GM12874 (cell line): ENCODE measurements around the gene CPN2.

Experiments used
- CTCF ChIP-seq: IDR thresholded peaks from 2 replicates; pipeline ENCODE4 v1.5.1; 2011; ENCODE audit warnings: low read depth, mild to moderate bottlenecking, control low read depth, low read length, moderate library complexity; ENCODE audit not compliant: insufficient read depth

CPN2 gene

GRCh38 chr3:194327218-194328052 lies 23.7 kb downstream of the CPN2 start:
- no peak for TF ChIP-seq CTCF

- TF ChIP-seq CTCF, result no peak
Observed at GRCh38 chr3:194326968-194327217, 24.2 kb downstream of the CPN2 start.

DNA sequence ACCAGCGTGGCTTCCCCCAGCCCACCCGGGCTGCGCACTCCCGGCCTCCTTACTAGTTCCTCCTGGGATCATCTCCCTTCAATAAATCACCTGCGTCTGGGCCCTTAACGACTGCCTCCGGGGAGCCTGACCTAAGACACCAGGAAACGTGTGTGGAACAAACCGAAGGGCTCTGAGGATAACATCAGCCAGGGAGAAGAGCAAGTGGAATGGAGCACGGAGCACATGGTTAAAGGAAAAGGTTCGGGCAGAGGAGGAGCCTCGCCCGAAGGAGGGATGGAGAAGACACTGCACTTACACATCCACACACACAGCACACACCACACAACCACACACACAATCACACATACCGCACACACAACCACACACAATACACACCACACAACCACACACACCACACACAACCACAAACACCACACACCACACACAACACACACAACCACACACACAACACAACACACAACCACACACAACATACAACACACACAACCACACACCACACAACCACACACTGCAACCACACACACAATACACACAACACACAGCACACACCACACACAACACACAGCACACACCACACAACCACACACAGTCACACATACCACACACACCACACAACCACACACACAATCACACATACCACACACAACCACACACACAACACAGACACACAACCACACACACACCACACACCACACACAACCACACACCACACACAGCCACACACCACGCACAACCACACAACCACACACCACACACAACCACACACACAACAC lies 24.7 kb downstream of the CPN2 start:
- no peak for TF ChIP-seq CTCF

DNA sequence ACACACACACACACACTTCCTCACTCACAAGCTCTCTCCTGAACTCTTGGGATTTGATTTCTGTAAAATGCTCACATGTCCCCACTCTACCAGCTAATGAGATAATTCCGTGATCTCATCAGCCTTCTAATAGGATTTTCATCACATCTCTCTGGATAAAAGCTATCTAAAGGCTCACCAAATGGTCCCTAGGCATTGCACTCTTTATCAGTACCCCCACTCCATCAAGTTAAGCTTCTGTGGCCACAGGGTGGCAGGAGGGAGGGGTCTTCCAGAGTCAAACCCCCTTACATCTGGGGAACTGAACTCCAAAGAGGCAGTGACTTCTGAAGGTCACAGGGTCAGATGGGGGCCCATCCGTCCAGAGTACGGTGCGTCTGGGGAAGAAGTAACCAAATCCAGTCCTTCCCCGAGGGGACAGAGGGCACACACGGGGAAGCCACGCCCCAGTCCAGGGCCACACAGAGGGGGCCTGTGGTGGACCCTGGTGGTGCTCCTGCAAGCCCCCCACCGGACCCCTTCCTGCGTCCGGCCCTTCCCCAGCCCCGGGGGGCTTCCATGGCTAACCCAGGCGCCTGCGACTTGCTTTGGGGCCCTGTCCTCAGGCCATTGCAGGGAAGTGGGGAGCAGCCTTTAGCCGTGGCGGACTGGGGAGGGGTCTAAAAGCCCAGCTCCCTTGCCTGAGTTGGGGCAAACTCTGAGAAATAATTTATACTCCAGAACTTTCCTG lies 25.5 kb downstream of the CPN2 start:
- TF ChIP-seq CTCF, result no peak

DNA sequence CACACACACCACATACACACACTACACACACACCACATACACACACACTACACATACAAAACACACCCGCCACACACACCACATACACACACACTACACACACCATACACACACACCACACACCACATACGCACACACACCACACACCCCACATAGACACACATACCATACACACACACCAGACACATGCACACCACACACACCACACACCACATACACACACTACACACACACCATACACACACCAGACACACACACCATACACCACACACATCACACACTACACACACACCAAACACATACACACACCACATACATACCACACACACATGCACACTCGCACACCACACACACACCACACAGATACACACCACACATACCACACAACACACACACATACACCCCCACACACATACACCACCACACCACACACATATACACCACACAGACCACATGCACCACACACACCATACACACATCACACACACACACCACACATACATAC lies 26.3 kb downstream of the CPN2 start:
- TF ChIP-seq CTCF, result no peak

- no peak for TF ChIP-seq CTCF
Observed at GRCh38 chr3:194323785-194324735, 27.1 kb downstream of the CPN2 start.
